ENCODE results near the gene FAM47E.

GRCh38 chr4:76306882-76307659 is 55.5 kb downstream of the FAM47E start:
- TF ChIP-seq CTCF (IDR thresholded peaks at IDR 0.05) (peak in 1 of 3 experiments; percentile 24), POLR2AphosphoS5 (IDR thresholded peaks at IDR 0.05; ENCODE audit: insufficient read depth in 1 of 2, low read depth in 1 of 2) (peak in 1 of 2 donors; percentile 43), POLR2A (IDR thresholded peaks at IDR 0.05) (no peak)
